ENCODE measurements around the gene FTCD. TPM values are rescaled to one million over a fixed set of nuclear protein-coding genes. Genes with fewer than 3 reads are reported as not detected.

The FTCD gene
- total RNA-seq, 2 experiments from 2014 or later: 0.52 to 0.85 TPM

DNA sequence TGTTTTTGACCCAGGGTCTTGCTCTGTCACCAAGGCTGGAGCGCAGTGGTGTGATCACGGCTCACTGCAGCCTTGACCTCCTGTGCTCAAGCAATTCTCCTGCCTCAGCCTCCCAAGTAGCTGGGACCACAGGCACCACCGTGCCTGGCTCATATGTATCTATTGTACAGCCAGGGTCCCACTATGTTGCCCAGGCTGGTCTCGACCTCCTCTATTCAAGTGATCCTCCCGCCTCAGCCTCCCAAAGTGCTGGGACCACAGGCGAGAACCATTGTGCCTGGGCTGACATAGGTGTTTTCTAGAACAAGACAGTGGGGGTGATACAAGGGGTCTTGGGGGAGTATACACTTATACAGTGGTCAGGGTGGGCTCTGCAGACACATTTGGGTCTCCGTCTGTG lies 17.5 kb downstream of the FTCD start:
- Mint-ChIP-seq H3K27ac (no peak overlapping the region), H3K27me3 (no peaks in the 10 kb centered on the region), H3K9me3 (no peaks in the 10 kb centered on the region), H3K36me3 (ENCODE audit: low read depth) (no peaks in the 10 kb centered on the region), H3K4me3 (no peak overlapping the region), H3K4me1 (ENCODE audit: low read depth) (peaks cover 5% of the 10 kb centered on the region)
- ATAC-seq (no peak), DNase-seq (no peak)
- intact Hi-C loops (cut with micrococcal nuclease): no loop called here
- ChIA-PET CTCF (no interaction called here), POLR2A (interaction anchor here (0.6 kb wide), 1 partner anchor 129 kb away, joined by 4 read pairs; no protein-coding TSS in a partner anchor)
- TF ChIP-seq, protein P1, sequence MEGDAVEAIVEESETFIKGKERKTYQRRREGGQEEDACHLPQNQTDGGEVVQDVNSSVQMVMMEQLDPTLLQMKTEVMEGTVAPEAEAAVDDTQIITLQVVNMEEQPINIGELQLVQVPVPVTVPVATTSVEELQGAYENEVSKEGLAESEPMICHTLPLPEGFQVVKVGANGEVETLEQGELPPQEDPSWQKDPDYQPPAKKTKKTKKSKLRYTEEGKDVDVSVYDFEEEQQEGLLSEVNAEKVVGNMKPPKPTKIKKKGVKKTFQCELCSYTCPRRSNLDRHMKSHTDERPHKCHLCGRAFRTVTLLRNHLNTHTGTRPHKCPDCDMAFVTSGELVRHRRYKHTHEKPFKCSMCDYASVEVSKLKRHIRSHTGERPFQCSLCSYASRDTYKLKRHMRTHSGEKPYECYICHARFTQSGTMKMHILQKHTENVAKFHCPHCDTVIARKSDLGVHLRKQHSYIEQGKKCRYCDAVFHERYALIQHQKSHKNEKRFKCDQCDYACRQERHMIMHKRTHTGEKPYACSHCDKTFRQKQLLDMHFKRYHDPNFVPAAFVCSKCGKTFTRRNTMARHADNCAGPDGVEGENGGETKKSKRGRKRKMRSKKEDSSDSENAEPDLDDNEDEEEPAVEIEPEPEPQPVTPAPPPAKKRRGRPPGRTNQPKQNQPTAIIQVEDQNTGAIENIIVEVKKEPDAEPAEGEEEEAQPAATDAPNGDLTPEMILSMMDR (IDR thresholded peaks at IDR 0.05): no peak

DNA sequence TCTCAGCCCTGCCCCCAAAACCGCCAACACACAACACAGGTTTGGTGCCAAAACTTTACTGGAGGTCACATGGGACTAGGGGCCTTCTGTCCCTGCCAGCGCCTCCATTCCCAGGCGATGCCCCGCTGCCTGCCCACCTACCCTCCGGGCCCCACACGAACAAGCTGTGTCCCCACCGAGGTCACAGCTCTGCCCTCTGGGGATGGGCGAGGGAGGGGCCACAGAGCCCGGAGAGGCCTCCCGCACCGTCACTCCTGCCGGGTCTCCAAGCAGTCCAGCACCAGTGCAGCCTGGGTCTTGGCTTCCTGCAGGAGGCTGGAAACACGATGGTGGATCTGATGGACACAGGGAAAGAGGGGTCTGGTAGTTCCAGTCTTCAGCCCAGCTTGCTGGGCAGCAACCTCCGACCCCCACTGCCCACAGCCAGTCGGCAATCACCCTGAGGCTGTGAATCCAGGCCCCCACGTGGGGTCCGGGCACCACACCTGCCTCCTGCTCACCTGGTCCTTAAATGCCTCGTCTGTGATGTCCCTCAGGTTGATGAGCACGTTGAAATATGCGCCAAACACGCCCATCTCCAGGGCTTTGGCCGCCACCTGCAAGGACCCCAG lies 18.5 kb downstream of the FTCD start:
- Mint-ChIP-seq H3K27me3 (no peaks in the 10 kb centered on the region), H3K27ac (no peak overlapping the region), H3K4me3 (no peak overlapping the region), H3K4me1 (ENCODE audit: low read depth) (no peaks in the 10 kb centered on the region), H3K36me3 (ENCODE audit: low read depth) (no peaks in the 10 kb centered on the region), H3K9me3 (no peaks in the 10 kb centered on the region)
- TF ChIP-seq, protein P1 (IDR thresholded peaks at IDR 0.05): no peak
- ChIA-PET CTCF (no interaction called here), POLR2A (no interaction called here)
- DNase-seq (no peak), ATAC-seq (no peak)
- intact Hi-C loops (cut with micrococcal nuclease): no loop called here

DNA sequence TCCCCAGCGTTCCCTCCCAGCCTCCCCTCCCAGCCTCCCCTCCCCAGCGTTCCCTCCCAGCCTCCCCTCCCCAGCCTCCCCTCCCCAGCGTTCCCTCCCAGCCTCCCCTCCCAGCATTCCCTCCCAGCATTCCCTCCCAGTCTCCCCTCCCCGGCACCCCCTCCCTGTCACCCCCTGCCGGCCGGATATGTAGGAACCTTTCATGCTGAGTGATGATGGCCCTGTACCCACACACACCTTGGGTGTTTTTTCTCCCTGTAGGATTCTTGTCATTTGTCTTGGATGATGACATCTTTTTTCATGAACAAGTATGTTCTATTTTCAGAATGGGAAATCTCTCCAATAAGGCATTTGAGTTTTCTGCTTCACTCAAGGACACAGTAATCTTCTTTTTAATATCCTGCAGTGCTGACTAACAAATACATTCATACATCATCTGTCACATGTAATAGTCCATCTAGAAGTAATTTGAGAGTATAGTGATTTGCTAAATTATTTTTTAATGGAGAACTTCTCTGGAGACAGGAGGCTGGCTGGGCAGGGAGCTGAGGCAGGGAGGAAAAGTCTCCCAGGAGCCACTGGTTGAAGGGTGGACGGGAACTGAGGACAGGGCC lies 19.5 kb downstream of the FTCD start:
- ChIA-PET POLR2A (no interaction called here), CTCF (no interaction called here)
- no peaks in the 10 kb centered on the region for H3K9me3 Mint-ChIP-seq
- ATAC-seq (no peak), DNase-seq (no peak)
- no peaks in the 10 kb centered on the region for H3K36me3 Mint-ChIP-seq (ENCODE audit: low read depth)
- H3K4me1 Mint-ChIP-seq (ENCODE audit: low read depth): no peaks in the 10 kb centered on the region
- TF ChIP-seq, protein P1 (IDR thresholded peaks at IDR 0.05): no peak
- no peak overlapping the region for H3K27ac Mint-ChIP-seq
- intact Hi-C loops (cut with micrococcal nuclease): no loop called here
- no peaks in the 10 kb centered on the region for H3K27me3 Mint-ChIP-seq
- H3K4me3 Mint-ChIP-seq: no peak overlapping the region

DNA sequence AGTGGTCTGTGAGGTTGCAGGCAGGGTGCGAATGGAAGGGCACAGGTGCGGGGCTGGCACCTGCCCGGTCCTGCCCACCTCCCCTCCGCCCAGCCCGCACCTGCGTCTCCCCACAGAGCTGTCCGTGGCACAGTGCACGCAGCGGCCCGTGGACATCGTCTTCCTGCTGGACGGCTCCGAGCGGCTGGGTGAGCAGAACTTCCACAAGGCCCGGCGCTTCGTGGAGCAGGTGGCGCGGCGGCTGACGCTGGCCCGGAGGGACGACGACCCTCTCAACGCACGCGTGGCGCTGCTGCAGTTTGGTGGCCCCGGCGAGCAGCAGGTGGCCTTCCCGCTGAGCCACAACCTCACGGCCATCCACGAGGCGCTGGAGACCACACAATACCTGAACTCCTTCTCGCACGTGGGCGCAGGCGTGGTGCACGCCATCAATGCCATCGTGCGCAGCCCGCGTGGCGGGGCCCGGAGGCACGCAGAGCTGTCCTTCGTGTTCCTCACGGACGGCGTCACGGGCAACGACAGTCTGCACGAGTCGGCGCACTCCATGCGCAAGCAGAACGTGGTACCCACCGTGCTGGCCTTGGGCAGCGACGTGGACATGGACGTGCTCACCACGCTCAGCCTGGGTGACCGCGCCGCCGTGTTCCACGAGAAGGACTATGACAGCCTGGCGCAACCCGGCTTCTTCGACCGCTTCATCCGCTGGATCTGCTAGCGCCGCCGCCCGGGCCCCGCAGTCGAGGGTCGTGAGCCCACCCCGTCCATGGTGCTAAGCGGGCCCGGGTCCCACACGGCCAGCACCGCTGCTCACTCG lies 23.3 kb downstream of the FTCD start:
- no peak for ATAC-seq
- no peaks in the 10 kb centered on the region for H3K36me3 Mint-ChIP-seq (ENCODE audit: low read depth)
- H3K27ac Mint-ChIP-seq: no peak overlapping the region
- intact Hi-C loops (cut with micrococcal nuclease): no loop called here
- ChIA-PET POLR2A (no interaction called here), CTCF (no interaction called here)
- no peaks in the 10 kb centered on the region for H3K27me3 Mint-ChIP-seq
- H3K4me3 Mint-ChIP-seq: no peak overlapping the region
- no peak for DNase-seq
- H3K4me1 Mint-ChIP-seq (ENCODE audit: low read depth): no peaks in the 10 kb centered on the region
- no peaks in the 10 kb centered on the region for H3K9me3 Mint-ChIP-seq
- TF ChIP-seq, protein P1 (IDR thresholded peaks at IDR 0.05): no peak

DNA sequence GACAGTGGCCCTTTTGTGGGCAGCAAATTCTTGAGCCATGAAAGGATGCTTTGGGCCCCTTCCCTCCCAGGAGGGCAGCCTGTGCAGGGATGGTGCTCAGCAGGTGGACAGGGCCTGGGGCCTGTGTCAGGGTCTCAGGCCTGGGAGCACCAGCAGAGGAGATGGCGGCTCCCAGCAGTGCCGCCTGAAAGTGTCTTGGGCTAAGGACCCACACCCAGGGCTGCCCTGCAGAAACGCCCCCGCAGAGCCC lies 23.9 kb downstream of the FTCD start:
- Mint-ChIP-seq H3K4me3 (no peak overlapping the region), H3K36me3 (ENCODE audit: low read depth) (no peaks in the 10 kb centered on the region), H3K9me3 (no peaks in the 10 kb centered on the region), H3K27me3 (no peaks in the 10 kb centered on the region), H3K4me1 (ENCODE audit: low read depth) (no peaks in the 10 kb centered on the region), H3K27ac (no peak overlapping the region)
- ATAC-seq (no peak), DNase-seq (no peak)
- CTCF ChIA-PET: no interaction called here
- intact Hi-C loops (cut with micrococcal nuclease): no loop called here
- POLR2A ChIA-PET: no interaction called here
- TF ChIP-seq, protein P1 (IDR thresholded peaks at IDR 0.05): no peak

Measured in activated CD8-positive, alpha-beta T cell treated with anti-CD3 and anti-CD28 coated beads for 36 hours (primary cell).